Measurements from ENCODE around the gene SYTL3. TPM values are rescaled to one million over a fixed set of nuclear protein-coding genes. Genes with fewer than 3 reads are reported as not detected.
"Not testable (repeated sequence)": the region's sequence is repeated elsewhere in the genome, so short reads cannot be mapped to it uniquely, and the experiment has no call there.

SYTL3 gene
- total RNA-seq, 2 experiments from 2014 or later, result 97.8 to 101 TPM

DNA sequence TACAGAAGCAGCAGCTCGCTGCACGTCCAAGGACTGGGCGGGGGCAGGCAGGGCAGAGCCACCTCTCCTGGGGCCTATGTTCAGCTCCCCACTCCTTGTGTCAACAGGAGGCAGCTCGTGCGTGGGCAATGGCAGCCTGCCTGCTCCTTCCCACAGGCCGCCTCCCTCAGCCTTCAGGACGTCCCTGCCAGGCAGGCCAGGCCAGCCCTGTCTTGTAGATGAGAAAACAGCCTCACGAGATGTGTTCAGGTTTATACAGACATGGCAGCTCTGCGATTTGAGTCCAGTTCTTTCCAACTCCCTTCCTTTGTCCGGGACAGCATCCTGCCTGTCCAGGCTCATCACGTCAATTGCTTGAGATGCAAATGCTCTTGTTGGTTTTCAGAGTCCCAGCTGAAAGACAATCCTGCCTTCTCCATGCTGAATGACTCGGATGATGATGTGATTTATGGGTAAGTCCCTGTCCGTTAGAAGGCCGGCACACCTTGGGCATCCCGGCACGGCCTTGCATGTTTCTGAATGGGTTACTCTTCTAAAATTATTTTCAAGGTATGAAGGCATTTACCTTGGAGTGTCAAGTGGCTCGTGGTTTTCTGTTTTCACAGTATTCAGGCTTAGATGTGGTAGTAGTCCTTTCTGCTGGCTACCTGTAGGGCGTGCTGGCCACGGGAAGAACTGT lies 18.8 kb upstream of the SYTL3 start:
- H3K9me3 Mint-ChIP-seq, result no peaks in the 10 kb centered on the region
- peaks cover 48% of the 10 kb centered on the region for H3K36me3 Mint-ChIP-seq
- no peaks in the 10 kb centered on the region for H3K27me3 Mint-ChIP-seq
- H3K4me3 Mint-ChIP-seq, result no peak overlapping the region
- H3K27ac Mint-ChIP-seq, result peak overlapping the region; percentile 61
- peaks cover 36% of the 10 kb centered on the region for H3K4me1 Mint-ChIP-seq
- DNase-seq, result no peak

DNA sequence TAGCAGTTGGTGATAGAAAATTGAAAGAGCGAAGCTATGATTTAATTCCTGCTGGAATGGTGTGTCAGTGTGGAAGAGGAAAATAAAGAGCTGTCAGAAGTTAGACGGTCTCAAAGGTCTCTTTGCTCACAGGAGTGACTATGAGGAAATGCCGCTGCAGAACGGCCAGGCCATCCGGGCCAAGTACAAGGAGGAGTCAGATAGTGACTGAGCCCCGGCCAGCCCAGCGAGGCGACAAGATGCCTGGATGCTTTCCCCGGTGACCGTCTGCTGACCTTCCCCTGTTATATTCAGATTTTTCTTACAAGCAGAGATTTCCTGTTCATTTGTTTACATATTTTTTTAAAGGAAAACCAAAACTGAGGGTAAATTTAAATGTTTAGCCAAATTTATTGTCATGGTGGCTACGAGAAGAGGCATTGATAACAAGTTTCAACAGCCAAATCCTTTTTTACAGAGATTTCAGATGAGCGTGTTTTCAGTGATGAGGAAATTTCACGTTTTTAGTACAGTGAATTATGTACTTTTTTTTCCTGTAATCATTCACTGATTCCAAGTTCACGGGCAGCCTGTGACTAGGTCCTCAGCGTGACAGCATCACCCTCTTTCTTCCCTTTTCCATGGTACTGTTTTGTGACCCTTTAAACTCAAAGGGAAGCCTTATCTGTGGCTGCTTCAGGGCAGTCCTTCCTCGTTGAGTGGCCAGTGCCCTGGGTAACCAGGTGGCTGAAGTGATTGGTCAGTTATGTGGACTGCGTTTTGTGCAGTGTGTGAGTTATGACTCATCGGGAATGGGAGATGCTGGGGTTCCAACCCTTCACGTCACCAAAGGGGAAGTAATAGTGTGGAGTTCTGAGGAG lies 17.9 kb upstream of the SYTL3 start:
- H3K36me3 Mint-ChIP-seq, result peaks cover 53% of the 10 kb centered on the region
- peak overlapping the region; percentile 61 for H3K27ac Mint-ChIP-seq
- H3K4me3 Mint-ChIP-seq, result no peak overlapping the region
- no peaks in the 10 kb centered on the region for H3K27me3 Mint-ChIP-seq
- H3K4me1 Mint-ChIP-seq, result peaks cover 45% of the 10 kb centered on the region
- no peak for DNase-seq
- H3K9me3 Mint-ChIP-seq, result no peaks in the 10 kb centered on the region

DNA sequence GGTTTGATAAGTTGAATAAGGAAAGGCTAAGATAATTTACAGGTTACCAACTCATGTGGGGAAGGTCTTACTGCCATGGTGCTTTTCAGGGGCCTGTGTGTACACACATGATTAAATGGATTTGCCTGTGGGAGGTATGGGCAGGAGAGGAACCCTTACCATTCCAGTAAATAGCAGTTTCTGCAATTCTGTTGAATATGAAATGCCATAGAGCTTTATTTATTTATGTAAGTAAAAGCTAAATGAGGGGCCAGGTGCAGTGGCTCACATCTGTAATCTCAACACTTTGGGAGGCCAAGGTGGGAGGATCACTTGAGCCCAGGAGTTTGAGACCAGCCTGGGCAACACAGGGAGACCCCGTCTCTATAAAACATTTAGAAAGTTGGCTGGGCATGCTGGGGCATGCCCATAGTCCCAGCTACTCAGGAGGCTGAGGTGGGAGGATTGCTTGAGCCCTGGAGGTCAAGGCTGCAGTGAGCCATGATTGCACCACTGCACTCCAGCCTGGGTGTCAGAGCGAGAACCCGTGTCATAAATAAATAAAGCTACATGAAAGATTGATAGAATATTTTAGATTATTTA lies 17.2 kb upstream of the SYTL3 start:
- not testable (repeated sequence) for H3K4me3 Mint-ChIP-seq, H3K27me3 Mint-ChIP-seq, H3K9me3 Mint-ChIP-seq, DNase-seq
- peaks cover 50% of the 10 kb centered on the region for H3K4me1 Mint-ChIP-seq
- peaks cover 56% of the 10 kb centered on the region for H3K36me3 Mint-ChIP-seq
- H3K27ac Mint-ChIP-seq, result peak overlapping the region; percentile 5

DNA sequence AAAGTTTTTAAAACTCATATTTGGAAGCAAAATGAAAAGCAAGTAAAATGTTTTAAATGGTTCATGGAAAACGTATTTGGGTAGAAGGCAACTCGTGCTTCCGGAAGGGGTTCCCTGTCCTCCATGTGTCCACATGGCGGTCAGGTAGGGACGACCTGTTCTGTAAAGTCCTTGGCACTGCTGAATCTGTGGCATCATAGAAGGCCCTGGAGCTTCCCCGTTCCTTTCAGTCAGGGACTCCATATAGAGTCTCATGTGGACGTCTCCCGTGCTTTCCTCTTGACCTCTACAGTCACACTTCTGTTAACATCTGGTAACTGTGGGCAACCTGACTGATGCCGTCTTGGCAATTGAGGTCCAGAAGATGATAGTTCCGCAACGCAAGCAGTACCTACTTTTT lies 16.7 kb upstream of the SYTL3 start:
- Mint-ChIP-seq H3K27ac (peak overlapping the region; percentile 16), H3K4me3 (no peak overlapping the region), H3K27me3 (no peaks in the 10 kb centered on the region), H3K9me3 (no peaks in the 10 kb centered on the region), H3K4me1 (peaks cover 50% of the 10 kb centered on the region), H3K36me3 (peaks cover 54% of the 10 kb centered on the region)
- DNase-seq, result no peak

DNA sequence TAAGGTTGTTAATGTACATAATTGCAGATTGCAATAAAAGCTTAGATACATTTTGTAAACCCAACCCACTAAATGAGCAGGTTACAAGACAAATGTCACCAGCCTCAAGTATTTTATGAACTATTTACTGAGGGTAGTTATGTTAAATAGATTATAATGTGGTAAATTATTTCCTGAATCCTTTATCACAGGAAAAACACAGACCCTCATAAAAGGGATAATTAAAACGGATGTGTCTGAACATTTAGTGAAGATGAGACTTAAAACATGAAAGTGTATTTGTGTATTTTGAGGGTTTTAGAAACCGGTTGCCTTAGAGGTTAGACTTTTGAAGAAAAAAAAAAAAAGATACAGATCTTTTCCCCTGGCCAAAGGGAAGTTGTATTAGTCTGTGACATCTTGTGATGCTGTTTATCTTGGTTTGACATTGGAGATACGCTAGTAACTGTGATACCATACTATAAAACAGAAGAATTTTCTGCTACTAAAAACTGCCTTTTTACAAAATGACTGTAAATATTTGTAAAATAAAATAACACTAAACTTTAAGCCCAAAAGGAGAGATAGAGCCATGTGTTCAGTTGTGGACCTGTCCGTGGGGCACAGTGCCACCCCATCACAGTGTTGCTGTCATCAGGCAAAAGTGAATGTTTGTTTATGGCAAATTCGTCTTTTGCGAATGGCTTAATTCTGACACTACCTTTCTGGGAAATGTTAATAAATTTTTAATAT lies 15.0 kb upstream of the SYTL3 start:
- Mint-ChIP-seq H3K4me3 (no peak overlapping the region), H3K4me1 (peaks cover 58% of the 10 kb centered on the region), H3K9me3 (no peaks in the 10 kb centered on the region), H3K27ac (peak overlapping the region; percentile 77), H3K27me3 (no peaks in the 10 kb centered on the region), H3K36me3 (peaks cover 56% of the 10 kb centered on the region)
- DNase-seq, result no peak

DNA sequence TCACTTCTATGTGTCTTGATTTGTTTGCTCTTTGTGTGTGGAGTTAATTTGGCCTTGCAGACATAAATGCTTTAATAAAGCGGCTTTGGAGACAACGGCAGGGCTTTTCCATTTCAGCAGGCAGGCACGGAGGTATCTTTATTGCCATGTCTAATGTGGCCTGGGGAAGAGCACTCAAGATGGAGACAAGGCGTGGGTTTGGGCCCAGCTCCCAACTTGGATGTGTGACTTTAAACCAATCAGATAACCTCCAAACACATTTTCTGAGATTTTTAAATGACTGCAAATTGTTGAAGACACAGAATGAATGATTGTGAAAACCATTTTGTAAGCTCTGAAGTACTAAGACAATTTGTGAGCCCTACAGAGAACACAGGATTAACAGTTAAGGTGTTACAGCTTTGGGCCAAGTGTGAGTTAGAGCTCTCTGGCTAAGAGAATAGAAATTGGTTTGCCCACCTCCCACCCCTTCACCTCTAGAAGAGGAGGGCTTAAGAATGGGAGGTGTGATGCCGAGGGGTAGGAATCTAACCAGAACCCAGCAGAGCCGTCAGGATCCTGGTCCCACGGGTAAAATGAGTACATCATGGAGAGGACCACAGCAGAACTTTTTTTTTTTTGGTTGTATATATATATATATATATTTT lies 14.3 kb upstream of the SYTL3 start:
- Mint-ChIP-seq H3K36me3 (peaks cover 60% of the 10 kb centered on the region), H3K27me3 (no peaks in the 10 kb centered on the region), H3K27ac (peak overlapping the region; percentile 68), H3K9me3 (no peaks in the 10 kb centered on the region), H3K4me1 (peaks cover 61% of the 10 kb centered on the region), H3K4me3 (no peak overlapping the region)
- DNase-seq, result no peak

DNA sequence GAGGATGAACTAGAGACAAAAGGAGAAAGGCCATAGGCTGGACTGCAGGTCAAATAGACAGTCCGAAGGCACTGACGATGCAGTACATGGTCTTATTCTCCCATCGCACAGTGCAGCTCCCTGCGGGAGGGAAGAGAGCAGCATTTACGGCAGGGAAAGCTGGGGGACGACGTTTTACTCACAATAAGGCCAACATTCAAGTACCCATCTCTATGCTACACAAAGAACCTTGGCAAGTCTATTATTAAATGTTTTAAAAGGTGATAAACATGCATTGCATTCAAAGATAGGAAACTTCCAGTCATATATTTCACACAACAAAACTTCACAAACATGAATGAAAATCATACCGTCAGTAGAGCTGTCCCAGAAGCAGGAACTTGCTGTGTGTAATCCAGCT lies 13.1 kb upstream of the SYTL3 start:
- DNase-seq, result no peak
- H3K27ac Mint-ChIP-seq, result no peak overlapping the region
- H3K36me3 Mint-ChIP-seq, result peaks cover 62% of the 10 kb centered on the region
- H3K27me3 Mint-ChIP-seq, result no peaks in the 10 kb centered on the region
- peaks cover 59% of the 10 kb centered on the region for H3K4me1 Mint-ChIP-seq
- H3K4me3 Mint-ChIP-seq, result no peak overlapping the region
- H3K9me3 Mint-ChIP-seq, result no peaks in the 10 kb centered on the region

DNA sequence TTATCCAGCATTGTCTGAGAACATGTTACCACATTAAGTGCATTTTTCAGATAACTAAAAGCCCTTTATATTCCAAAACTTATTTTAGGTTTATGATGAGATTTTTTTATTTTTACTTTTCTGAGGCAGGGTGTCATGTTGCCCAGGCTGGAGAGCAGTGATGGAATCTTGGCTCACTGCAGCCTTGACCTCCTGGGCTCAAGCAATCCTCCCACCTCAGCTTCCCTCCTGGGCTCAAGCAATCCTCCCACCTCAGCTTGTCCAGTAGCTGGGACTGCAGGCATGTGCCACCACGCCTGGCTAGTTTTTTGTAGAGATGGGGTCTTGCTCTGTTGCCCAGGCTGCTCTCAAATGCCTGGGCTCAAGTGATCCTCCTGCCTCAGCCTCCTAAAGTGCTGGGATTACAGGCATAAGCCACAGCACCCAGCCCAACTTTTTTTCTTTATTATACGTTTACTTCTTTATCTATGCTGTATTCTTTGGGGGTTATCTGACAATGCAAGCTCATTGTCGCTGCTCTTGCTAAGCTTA lies 11.5 kb upstream of the SYTL3 start:
- Mint-ChIP-seq H3K9me3 (no peaks in the 10 kb centered on the region), H3K27ac (peak overlapping the region; percentile 39), H3K4me3 (no peak overlapping the region), H3K4me1 (peaks cover 70% of the 10 kb centered on the region), H3K27me3 (no peaks in the 10 kb centered on the region), H3K36me3 (peaks cover 68% of the 10 kb centered on the region)
- no peak for DNase-seq

DNA sequence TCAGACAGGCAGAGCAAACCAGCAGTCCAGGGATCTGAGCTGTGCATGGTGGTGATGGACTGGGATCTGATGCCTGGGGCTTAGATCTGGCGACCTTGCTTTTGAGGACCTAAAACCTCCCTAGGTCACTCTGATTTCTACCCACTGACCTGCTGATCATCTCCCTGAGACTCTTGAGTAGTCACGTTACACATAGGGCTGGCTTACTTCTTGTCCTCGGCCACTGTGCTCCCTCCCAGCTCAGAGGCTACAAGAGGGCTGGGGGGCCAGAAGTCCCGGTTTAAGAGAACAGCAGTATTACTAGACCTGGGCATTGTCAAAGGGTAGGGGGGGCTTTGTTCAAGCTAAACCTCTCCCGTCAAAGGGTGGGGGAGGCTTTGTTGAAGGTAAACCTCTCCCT lies 10.8 kb upstream of the SYTL3 start:
- Mint-ChIP-seq H3K36me3 (peaks cover 73% of the 10 kb centered on the region), H3K27ac (peak overlapping the region; percentile 39), H3K4me3 (no peak overlapping the region), H3K9me3 (no peaks in the 10 kb centered on the region), H3K4me1 (peaks cover 70% of the 10 kb centered on the region), H3K27me3 (no peaks in the 10 kb centered on the region)
- DNase-seq, result no peak

DNA sequence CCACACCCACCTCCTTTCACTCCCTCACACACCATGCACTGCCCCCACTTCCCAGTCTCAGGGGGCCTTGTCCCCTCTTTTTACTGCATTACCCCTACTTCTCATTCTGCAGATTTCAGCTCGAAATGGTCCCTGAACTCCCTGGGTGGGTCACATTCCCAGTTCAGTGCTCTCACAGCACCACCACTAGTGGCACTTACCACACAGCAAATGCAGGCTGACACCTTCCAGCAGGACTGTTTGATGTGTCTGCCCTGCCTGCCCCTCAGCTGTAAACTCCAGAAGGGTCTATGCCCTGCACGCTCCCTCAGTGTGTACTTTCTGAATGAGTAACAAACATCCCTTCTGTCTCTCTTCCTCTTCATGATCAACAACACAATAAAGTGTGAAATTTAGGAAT lies 9.3 kb upstream of the SYTL3 start:
- no peak for DNase-seq
- Mint-ChIP-seq H3K36me3 (peaks cover 67% of the 10 kb centered on the region), H3K27ac (peak overlapping the region; percentile 32), H3K9me3 (no peaks in the 10 kb centered on the region), H3K4me3 (peak overlapping the region; percentile 12), H3K4me1 (peaks cover 69% of the 10 kb centered on the region), H3K27me3 (no peaks in the 10 kb centered on the region)

DNA sequence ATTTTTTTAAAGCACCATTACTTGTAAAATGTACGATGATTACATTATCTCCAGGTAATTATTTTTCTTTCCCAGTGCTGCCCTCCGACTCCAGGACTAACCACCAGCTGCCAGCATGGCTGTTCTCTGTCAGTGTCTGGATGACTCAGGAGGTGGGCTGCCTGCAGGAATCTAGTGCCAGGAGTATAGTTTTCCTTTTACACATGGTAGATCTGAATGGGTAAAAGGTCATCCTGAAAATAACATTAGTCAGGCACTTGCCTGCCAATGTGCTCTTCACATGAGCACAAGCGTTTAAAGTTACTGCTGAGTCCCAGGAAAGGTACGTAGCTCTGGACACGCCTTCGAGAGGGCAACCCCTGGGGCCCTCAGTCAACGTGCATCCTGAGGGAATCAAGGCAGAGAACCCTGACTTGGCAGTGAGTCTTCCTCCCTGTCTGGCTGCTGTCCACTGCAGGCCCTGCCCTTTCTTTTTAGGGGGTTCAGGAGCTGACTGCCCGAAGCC lies 7.7 kb upstream of the SYTL3 start:
- H3K4me3 Mint-ChIP-seq, result peak overlapping the region; percentile 96

DNA sequence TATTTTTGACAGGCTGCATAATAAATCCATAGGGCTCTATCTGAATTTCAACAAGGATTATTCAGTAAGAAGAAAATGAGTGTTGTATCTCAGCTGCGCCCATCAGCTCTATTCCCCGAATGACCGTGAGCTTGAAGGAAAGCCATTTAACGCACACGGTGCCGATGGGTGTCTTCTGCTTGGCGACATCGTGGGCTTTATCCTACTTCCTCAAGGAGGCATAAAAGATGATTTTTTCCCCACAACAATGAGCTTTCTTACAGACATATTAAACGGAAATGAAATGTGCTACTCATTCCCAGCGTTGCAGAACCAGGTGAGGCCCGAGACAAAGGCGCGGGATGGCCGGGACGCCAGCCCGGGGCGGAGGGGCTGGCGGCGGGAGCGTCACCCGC lies 6.0 kb upstream of the SYTL3 start:
- peaks cover 71% of the 10 kb centered on the region for H3K4me1 Mint-ChIP-seq
- no peak for DNase-seq
- peaks cover 2% of the 10 kb centered on the region for H3K9me3 Mint-ChIP-seq
- H3K36me3 Mint-ChIP-seq, result peaks cover 56% of the 10 kb centered on the region
- H3K4me3 Mint-ChIP-seq, result peak overlapping the region; percentile 96
- peak overlapping the region; percentile 96 for H3K27ac Mint-ChIP-seq
- no peaks in the 10 kb centered on the region for H3K27me3 Mint-ChIP-seq

More for the DNA sequence above, 7.7 kb upstream of the SYTL3 start:
- no peaks in the 10 kb centered on the region for H3K9me3 Mint-ChIP-seq
- H3K36me3 Mint-ChIP-seq, result peaks cover 58% of the 10 kb centered on the region
- H3K27me3 Mint-ChIP-seq, result no peaks in the 10 kb centered on the region
- H3K4me1 Mint-ChIP-seq, result peaks cover 68% of the 10 kb centered on the region
- peak overlapping the region; percentile 96 for H3K27ac Mint-ChIP-seq
- DNase-seq, result no peak

DNA sequence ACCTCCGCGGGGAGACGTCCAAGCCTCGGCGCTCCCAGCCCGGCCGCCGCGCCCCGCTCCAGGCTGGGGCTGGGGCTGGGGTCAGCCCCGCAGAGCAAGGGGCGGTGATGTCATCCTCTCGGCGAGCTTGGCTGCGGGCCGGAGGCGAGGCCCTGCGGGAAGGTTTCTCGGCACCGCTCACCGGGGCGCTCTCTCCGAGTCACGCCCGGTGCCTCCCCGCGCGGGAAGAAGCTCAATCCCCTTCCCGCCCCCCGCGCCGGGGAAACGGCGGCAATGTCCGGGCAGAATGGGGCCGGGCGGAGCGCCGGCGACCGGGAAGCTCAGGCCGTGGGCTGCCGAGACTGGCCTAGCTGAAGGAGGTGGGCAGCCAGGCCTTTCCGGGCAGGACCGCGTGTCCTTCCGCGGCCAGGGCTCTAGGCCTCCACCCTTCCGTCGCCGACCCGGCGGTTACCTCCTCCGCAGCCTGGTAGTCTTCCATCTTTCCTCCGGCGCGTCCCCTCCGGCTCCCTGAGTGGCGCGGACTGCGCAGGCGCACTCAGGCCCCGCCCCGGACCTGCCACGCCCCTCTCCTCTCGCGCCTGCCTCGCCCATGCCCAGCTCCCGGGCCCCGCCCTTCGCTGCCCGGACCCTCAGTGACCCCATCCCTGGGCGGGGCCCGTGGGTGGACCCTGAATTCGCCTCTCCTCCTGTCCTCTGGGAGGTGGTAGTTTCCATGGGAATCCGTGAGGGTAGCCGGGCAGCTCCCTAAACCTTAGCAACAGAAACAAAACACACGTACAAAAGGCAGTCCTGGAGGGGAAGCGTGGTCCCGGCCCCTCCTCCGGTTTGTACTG lies 5.4 kb upstream of the SYTL3 start, which contains the start of gene DYNLT1:
TSS of gene DYNLT1 (minus strand) at position 513 of the 833 bp plus-strand sequence. CDS start at position 478, 35 bp downstream.
- peaks cover 72% of the 10 kb centered on the region for H3K4me1 Mint-ChIP-seq
- peaks cover 53% of the 10 kb centered on the region for H3K36me3 Mint-ChIP-seq
- peak; percentile 94 for DNase-seq
- peak within 1 kb of the TSS; percentile 96 for H3K27ac Mint-ChIP-seq
- H3K27me3 Mint-ChIP-seq, result no peaks in the 10 kb centered on the region
- peak within 1 kb of the TSS; percentile 96 for H3K4me3 Mint-ChIP-seq
- H3K9me3 Mint-ChIP-seq, result peaks cover 2% of the 10 kb centered on the region
